Measurements from ENCODE around the gene ICA1. TPM values are rescaled to one million over a fixed set of nuclear protein-coding genes. Genes with fewer than 3 reads are reported as not detected.

Gene ICA1
- total and polyA plus RNA-seq, 2 of the 13 experiments (the other 11 are each of a cell fraction or from before 2014, with no cell fraction given) = 0.29 TPM; not detected in 1

- no peak for TF ChIP-seq KDM5B (CRISPR knock-in tag; IDR thresholded peaks at IDR 0.05; ENCODE audit: borderline replicate concordance)
These were observed 22.6 kb upstream of the ICA1 start (continued) for GRCh38 chr7:8284606-8285005.

- no peaks in the 10 kb centered on the region for H3K36me3 ChIP-seq (replicated peaks in 1 of 2; ENCODE audit: control insufficient read depth in 1 of 2, insufficient read depth in 2 of 2, low read length in 2 of 2)
- POLR2A ChIA-PET = no interaction called here
- no TSS peak for BruUV-seq (replicated peaks)
- H2AFZ ChIP-seq (ENCODE audit: low read length) = no peak overlapping the region
- no peaks in the 10 kb centered on the region for H3K9me3 ChIP-seq (ENCODE audit: low read length)
- no peaks in the 10 kb centered on the region for H3K79me2 ChIP-seq (ENCODE audit: insufficient read depth, low read length)
- 14% methylated on average over 2 of the region's 2 CpGs for WGBS (ENCODE audit: low lambda C conversion rate)
- no peaks in the 10 kb centered on the region for H4K20me1 ChIP-seq (ENCODE audit: insufficient read depth, low read length)
- no peak overlapping the region for H3K4me3 ChIP-seq (replicated peaks in 1 of 3; ENCODE audit: insufficient read depth in 1 of 3, low read depth in 2 of 3, low read length in 3 of 3)
- H3K27me3 ChIP-seq (ENCODE audit: control insufficient read depth in 1 of 2, insufficient read depth in 2 of 2, low read length in 2 of 2) = no peaks in the 10 kb centered on the region
- no peak for TF ChIP-seq ZMYM3 (CRISPR knock-in tag; IDR thresholded peaks at IDR 0.05)
- TF ChIP-seq, protein P1, sequence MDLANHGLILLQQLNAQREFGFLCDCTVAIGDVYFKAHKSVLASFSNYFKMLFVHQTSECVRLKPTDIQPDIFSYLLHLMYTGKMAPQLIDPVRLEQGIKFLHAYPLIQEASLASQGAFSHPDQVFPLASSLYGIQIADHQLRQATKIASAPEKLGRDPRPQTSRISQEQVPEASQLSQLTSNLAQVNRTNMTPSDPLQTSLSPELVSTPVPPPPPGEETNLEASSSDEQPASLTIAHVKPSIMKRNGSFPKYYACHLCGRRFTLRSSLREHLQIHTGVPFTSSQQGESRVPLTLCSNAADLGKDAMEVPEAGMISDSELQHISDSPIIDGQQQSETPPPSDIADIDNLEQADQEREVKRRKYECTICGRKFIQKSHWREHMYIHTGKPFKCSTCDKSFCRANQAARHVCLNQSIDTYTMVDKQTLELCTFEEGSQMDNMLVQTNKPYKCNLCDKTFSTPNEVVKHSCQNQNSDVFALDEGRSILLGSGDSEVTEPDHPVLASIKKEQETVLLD (CRISPR knock-in tag; IDR thresholded peaks at IDR 0.05; ENCODE audit: low read depth) = no peak
- TF ChIP-seq ZNF30 (CRISPR knock-in tag; IDR thresholded peaks at IDR 0.05) = no peak
- TF ChIP-seq ZSCAN25 (CRISPR knock-in tag; IDR thresholded peaks at IDR 0.05) = no peak
- TF ChIP-seq ZNF589 (CRISPR knock-in tag; conservative IDR thresholded peaks at IDR 0.05) = no peak
- TF ChIP-seq NFIC (IDR thresholded peaks at IDR 0.05; ENCODE audit: low read length) = no peak
- TF ChIP-seq MXD4 (CRISPR knock-in tag; IDR thresholded peaks at IDR 0.05) = no peak
- no peak for TF ChIP-seq BRCA1 (CRISPR knock-in tag; IDR thresholded peaks at IDR 0.05)
- no peak for TF ChIP-seq YY1 (IDR thresholded peaks at IDR 0.05; ENCODE audit: insufficient read depth, insufficient replicate concordance, low read depth, low read length)
- no peak for TF ChIP-seq ZNF850 (CRISPR knock-in tag; conservative IDR thresholded peaks at IDR 0.05)
- TF ChIP-seq ZFP37 (CRISPR knock-in tag; IDR thresholded peaks at IDR 0.05; ENCODE audit: borderline replicate concordance) = no peak
- no peak overlapping the region for H3K27ac ChIP-seq (ENCODE audit: extremely low read length, insufficient read depth, low read length)
- FAIRE-seq = no peak
- no peak for DNase-seq (ENCODE audit: low spot score)
- no peak overlapping the region for H3K9ac ChIP-seq (ENCODE audit: insufficient read depth, low read depth, low read length)
- H3K4me1 ChIP-seq (ENCODE audit: insufficient read depth, low read length) = no peaks in the 10 kb centered on the region
- H3K4me2 ChIP-seq (ENCODE audit: low read depth, low read length) = no peak overlapping the region
- CTCF ChIA-PET (ENCODE audit: low intra/inter-chr PET ratio, low total read pairs) = no interaction called here
- intact Hi-C loops (cut with micrococcal nuclease; ENCODE audit: unreplicated experiment) = no loop called here
- ATAC-seq = no peak
- in situ Hi-C loops (cut with HindIII; ENCODE audit: extremely low pct_ligation_motif_present, low pct_unique_long_range_greater_than_20kb) = no loop called here
These were observed 22.0 kb upstream of the ICA1 start for GRCh38 chr7:8283968-8284367.
